ENCODE data around the gene ST3GAL6. TPM values are rescaled to one million over a fixed set of nuclear protein-coding genes. Genes with fewer than 3 reads are reported as not detected.

The ST3GAL6 gene
- total and polyA plus RNA-seq, 10 of the 15 experiments (the other 5 are each of a cell fraction or from before 2014, with no cell fraction given) = 19.5 to 41.2 (median 37.4) TPM

DNA sequence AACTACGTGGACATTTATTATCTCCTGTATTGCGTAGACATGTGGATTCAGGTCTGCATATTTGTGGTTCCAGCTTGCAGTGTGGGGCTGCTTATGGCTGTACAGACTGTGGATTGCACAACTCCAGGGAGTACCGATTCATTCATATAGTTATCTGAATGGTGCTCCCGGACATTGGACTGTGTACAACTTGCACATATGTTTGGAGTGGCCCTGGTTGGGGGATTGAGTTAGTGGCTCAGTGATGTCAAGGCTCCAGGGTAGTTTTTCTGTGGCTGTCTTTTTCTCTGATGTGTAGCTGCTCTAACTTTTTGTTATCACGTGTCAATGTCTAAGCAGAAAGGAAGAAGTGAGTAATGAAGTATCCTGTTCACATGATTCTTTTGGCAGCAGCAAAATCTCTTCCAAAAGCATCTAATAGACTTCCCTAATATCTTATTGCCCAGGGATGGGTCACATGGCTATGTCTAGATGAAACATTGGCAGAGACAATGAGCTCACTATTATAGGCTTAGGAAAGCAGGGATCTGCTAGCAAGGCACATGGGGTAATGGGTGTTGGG lies 15.8 kb downstream of the ST3GAL6 start:
- DNase-seq (ENCODE audit: low read depth, low spot score) (no peak), FAIRE-seq (no peak), ATAC-seq (peak; percentile 19; the same call in 2 of the 3 replicates)
- SMC1A ChIA-PET (ENCODE audit: uncharacterized antibody, unreplicated experiment) = interaction anchor here (0.8 to 4.5 kb wide), 8 partner anchors 9 to 176 kb away, joined by 3 to 23 read pairs (median 5); no protein-coding TSS in a partner anchor
- Histone ChIP-seq H3K4me3 (no peak overlapping the region), H4K20me1 (ENCODE audit: control insufficient read depth, insufficient read depth) (no peaks in the 10 kb centered on the region), H3K9me3 (replicated peaks; ENCODE audit: control insufficient read depth, insufficient read depth, low read length) (no peaks in the 10 kb centered on the region), H3K79me2 (ENCODE audit: control insufficient read depth, insufficient read depth, low read length) (no peaks in the 10 kb centered on the region), H3K4me1 (ENCODE audit: control insufficient read depth, insufficient read depth, low read length) (peaks cover 4% of the 10 kb centered on the region), H2AFZ (ENCODE audit: control insufficient read depth, low read depth, low read length) (no peak overlapping the region), H3K36me3 (ENCODE audit: control insufficient read depth in 2 of 2, insufficient read depth in 2 of 2, low read length in 1 of 2) (peaks cover 2 to 4% of the 10 kb centered on the region in 2 experiments; a peak in 2 of 4 replicates), H3K27me3 (replicated peaks in 1 of 2; ENCODE audit: control insufficient read depth in 2 of 2, insufficient read depth in 2 of 2, low read length in 1 of 2) (no peaks in the 10 kb centered on the region), H3K27ac (ENCODE audit: control insufficient read depth, insufficient read depth) (no peak overlapping the region), H3K4me2 (ENCODE audit: control insufficient read depth, insufficient read depth) (no peak overlapping the region), H3K9ac (ENCODE audit: control insufficient read depth, insufficient read depth, low read length) (no peak overlapping the region)
- in situ Hi-C loops (cut with MboI) = no loop called here
- CTCF ChIA-PET = interaction anchor here (0.7 to 1.8 kb wide), 5 partner anchors 9 to 20 kb away, joined by 3 to 6 read pairs (median 3); no protein-coding TSS in a partner anchor
- RAD21 ChIA-PET (ENCODE audit: unreplicated experiment) = no interaction called here
- intact Hi-C loops (cut with micrococcal nuclease; ENCODE audit: unreplicated experiment) = no loop called here
- WGBS (ENCODE audit: insufficient coverage, insufficient replicate concordance, low lambda C conversion rate, missing lambda C conversion rate) = 48% methylated on average over 5 of the region's 5 CpGs
- no TSS peak for BruUV-seq (replicated peaks)
- TF ChIP-seq PKNOX1 (IDR thresholded peaks at IDR 0.05) (no peak), RAD51 (IDR thresholded peaks at IDR 0.05) (peak; percentile 41; the same call in 1 of the 2 replicates), PAX5 (IDR thresholded peaks at IDR 0.05; ENCODE audit: borderline replicate concordance, low read depth, low read length) (no peak)
- POLR2A ChIA-PET = interaction anchor here (0.8 to 1.1 kb wide), 3 partner anchors 8 to 50 kb away, joined by 3 read pairs; no protein-coding TSS in a partner anchor
